HG02943 (cell line): ENCODE results near the gene DCD.

Source experiments
- ATAC-seq: cut with Tn5 transposase; IDR thresholded peaks from one replicate; pipeline ENCODE4 v1.9.1; 2021; ENCODE audit warnings: mild to moderate bottlenecking, low read depth, moderate library complexity; ENCODE audit not compliant: unreplicated experiment

DCD gene

DNA sequence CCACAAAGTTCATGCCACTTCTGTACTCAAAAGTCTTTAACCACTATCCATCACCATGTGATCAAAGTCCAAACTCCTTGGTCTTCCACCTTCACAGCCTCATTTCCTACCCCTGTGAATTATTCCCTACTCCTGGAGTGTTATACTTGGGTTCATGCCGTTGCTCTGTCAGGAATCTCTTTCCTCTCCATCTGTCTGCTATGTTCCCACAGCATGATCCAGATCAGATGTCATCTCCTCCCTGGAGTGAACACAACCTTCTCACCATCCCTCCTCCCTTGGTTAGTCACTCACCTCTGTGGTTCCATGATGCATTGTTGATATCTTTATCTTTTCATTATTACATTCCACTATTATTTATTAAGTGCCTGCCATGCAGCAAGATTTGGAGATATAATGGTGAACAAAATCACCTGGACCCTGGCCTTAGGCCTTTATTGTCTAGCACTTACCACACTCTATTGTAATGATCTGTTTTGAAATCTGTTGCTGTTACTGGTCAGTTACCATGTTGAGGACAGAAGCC lies 35.9 kb downstream of the DCD start:
- no peak for ATAC-seq

DNA sequence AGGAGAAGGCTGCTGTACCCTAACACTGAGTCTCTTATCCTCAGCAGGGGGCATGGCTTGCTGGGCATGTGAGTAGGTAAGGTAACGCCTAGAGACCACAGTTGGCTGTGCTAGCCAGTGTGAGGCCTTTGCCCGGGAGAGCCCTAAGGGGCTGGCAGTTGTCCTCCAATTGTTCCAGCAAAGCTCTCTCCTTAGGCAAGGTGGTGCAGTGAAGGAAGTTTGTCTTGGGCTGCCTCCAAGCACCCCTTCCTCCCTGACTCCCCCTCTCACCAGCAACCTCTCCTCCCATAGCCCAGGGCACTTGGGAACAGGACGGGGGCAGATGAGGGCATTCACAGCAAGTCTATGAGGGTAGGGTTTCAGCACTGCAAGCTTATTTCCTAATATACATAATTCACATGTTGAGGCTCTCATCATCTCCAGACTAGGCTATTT lies 36.4 kb downstream of the DCD start:
- no peak for ATAC-seq

DNA sequence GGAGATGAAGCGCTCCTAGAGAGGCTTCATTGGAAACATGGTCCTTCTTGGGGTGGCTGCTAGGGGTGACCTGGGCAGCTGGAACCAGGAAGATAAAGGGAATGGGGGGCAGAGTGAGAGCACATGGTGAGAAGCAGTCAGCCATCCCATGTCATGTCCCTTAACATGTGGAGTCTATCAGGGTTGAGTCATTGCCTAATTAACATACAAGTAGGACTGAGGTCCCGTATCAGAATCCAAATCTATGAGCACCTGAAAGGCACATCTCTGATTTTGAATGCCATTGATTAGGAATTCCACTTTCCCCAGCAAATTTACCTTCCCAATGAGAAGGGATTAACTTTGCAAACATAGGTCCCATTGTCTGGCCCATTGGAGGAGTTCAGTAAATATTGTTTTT lies 39.4 kb downstream of the DCD start:
- no peak for ATAC-seq

DNA sequence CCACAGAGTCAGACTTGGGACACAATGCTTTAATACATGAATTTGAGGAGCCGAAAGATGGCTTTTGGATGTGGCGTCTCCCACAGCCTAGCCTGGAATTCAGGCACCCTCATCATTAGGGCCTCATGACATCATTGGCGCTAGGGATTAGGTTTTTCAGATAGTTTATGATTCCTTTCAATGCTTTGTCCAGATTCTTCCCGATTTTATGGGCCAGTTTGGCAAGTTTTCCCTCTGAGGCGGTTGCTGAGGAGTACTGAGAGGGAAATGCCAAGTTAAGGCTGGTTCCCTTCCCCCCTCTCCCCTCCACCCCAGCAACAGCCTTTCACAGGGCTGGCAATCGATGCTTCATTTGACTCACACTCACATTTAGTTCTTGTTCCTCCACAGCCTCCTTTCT lies 40.0 kb downstream of the DCD start:
- ATAC-seq: no peak

DNA sequence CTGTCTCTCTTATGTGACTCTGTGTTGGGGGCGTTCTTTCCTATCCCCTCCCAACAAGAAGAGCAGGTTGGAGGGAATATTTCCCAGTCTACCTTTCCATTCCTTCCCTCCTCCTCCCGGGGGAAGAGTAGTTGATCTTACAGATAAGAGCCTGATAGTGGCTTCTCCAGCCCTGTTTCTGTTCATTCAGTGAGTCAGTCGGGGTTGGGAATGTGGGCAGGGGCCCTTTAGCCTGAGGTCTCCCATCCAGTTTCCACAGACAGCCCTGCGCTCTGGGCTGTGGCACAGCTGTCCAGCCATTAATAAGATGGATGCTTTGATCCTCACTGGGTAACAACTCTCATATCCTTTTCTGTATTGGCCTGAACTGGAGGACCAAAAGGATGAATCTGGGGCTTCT lies 41.6 kb downstream of the DCD start:
- ATAC-seq: no peak

- ATAC-seq: no peak
Observed at GRCh38 chr12:54605138-54605970, 42.8 kb downstream of the DCD start.

DNA sequence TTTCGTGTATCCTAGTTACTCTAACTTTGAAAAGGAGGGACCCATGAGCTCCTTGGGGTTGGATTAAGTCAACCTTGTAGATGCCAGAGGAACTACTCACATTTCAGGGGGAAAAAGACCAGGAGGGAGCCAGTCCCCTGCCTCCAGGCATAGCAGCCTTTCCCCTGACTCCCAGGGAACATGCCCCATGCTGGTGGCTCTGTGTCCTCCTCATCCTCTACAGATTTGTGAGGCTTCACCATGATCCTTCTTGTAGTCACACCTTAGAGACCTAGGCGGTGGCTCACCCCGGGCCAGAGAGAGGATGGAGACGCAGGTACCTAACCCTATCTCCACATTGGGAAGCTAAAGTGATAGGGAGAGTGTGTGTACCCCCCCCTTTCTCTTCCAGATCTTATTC lies 43.7 kb downstream of the DCD start:
- no peak for ATAC-seq

- ATAC-seq: no peak
Observed at GRCh38 chr12:54603872-54604271, 44.3 kb downstream of the DCD start.

DNA sequence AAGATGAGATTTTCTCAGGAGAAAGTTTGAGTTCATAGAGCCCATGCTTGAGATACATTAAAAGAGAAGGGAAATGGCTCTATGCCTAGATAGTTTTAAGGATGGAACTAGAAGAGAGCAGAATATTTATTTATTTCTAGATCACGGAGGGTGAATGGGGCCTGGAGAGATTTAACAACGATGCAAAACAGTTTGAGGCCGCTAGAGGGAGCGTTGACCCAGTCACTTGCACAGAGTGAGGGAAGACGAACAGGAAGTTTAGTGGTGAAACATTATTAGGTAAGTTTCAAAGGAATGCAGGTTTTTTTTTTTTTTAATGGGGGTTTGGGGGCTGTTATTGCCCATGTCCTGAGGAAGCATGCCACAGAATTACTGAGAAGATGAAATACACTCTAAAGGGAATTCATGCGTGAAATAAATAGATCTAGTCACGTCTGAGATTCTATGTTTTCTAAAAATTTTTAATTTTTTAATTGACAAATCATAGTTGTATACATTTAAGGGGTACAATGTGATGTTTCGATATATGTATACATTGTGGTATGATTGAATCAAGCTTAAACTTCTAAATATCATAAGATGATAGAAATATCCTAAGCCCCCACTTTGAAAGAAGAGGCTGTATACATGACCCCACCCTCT lies 44.9 kb downstream of the DCD start:
- ATAC-seq: no peak

- ATAC-seq: no peak
Observed at GRCh38 chr12:54602661-54603060, 45.5 kb downstream of the DCD start.

GRCh38 chr12:54601841-54602240 lies 46.3 kb downstream of the DCD start:
- ATAC-seq: no peak

- ATAC-seq: no peak
Observed at GRCh38 chr12:54598970-54599369, 49.2 kb downstream of the DCD start.

- no peak for ATAC-seq
Observed at GRCh38 chr12:54596526-54596946, 51.6 kb downstream of the DCD start.

DNA sequence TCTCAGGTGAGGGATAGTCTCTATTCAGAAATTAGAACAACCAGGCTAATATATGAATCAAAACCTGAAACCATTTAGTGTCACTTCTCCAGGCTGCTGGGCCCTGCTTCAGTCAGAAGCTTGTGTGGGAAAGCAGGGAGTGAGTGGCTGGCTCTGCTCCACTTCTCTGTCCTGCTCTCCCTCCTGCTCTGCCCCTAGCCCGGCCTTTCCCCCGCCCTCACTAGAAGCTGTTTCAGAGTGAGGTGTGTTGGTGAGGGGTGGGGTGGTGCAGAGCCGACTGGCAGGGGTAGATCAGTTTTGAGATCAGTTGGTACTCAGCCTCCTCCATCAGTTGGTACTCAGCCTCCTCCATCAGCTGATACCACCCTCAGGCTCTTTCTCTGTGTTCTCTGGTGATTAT lies 52.7 kb downstream of the DCD start:
- ATAC-seq: no peak
